ENCODE data around the gene LPP. TPM values are rescaled to one million over a fixed set of nuclear protein-coding genes. Genes with fewer than 3 reads are reported as not detected.

Gene LPP
- total and polyA plus RNA-seq, 4 donors, result 7.2 to 50.3 (median 26.4) TPM

GRCh38 chr3:188520466-188520865 lies 366.5 kb downstream of the LPP start:
- H3K4me3 ChIP-seq (ENCODE audit: low read depth, low read length), result no peak overlapping the region
- H3K9me3 ChIP-seq (ENCODE audit: control insufficient read depth, insufficient read depth, low read length), result no peaks in the 10 kb centered on the region
- H3K4me1 ChIP-seq (ENCODE audit: control insufficient read depth, insufficient read depth, low read length), result no peaks in the 10 kb centered on the region
- no peaks in the 10 kb centered on the region for H3K27me3 ChIP-seq (ENCODE audit: control insufficient read depth, insufficient read depth, low read length)
- H3K27ac ChIP-seq (ENCODE audit: low read depth, low read length), result no peak overlapping the region
- WGBS (ENCODE audit: insufficient coverage), result no CpG with 5 or more reads among the region's 4 CpGs
- H3K36me3 ChIP-seq (ENCODE audit: control insufficient read depth, insufficient read depth, low read length), result no peaks in the 10 kb centered on the region
- no peak for DNase-seq (ENCODE audit: low read depth in 4 of 6, low spot score in 6 of 6)

- DNase-seq (ENCODE audit: low read depth in 4 of 6, low spot score in 6 of 6), result no peak
- no peaks in the 10 kb centered on the region for H3K4me1 ChIP-seq (ENCODE audit: control insufficient read depth, insufficient read depth, low read length)
- H3K36me3 ChIP-seq (ENCODE audit: control insufficient read depth, insufficient read depth, low read length), result no peaks in the 10 kb centered on the region
- H3K4me3 ChIP-seq (ENCODE audit: low read depth, low read length), result no peak overlapping the region
- no peaks in the 10 kb centered on the region for H3K27me3 ChIP-seq (ENCODE audit: control insufficient read depth, insufficient read depth, low read length)
- no peak overlapping the region for H3K27ac ChIP-seq (ENCODE audit: low read depth, low read length)
- no peaks in the 10 kb centered on the region for H3K9me3 ChIP-seq (ENCODE audit: control insufficient read depth, insufficient read depth, low read length)
- WGBS (ENCODE audit: insufficient coverage), result 83% methylated on average over 2 of the region's 3 CpGs
Measured at GRCh38 chr3:188522115-188522514, 368.2 kb downstream of the LPP start.

GRCh38 chr3:188523291-188523690 lies 369.3 kb downstream of the LPP start:
- no peak for DNase-seq (ENCODE audit: low read depth in 4 of 6, low spot score in 6 of 6)
- no peak overlapping the region for H3K4me3 ChIP-seq (ENCODE audit: low read depth, low read length)
- no peaks in the 10 kb centered on the region for H3K36me3 ChIP-seq (ENCODE audit: control insufficient read depth, insufficient read depth, low read length)
- H3K4me1 ChIP-seq (ENCODE audit: control insufficient read depth, insufficient read depth, low read length), result no peaks in the 10 kb centered on the region
- no peak overlapping the region for H3K27ac ChIP-seq (ENCODE audit: low read depth, low read length)
- H3K27me3 ChIP-seq (ENCODE audit: control insufficient read depth, insufficient read depth, low read length), result no peaks in the 10 kb centered on the region
- no CpG with 5 or more reads among the region's 5 CpGs for WGBS (ENCODE audit: insufficient coverage)
- H3K9me3 ChIP-seq (ENCODE audit: control insufficient read depth, insufficient read depth, low read length), result no peaks in the 10 kb centered on the region

- H3K27me3 ChIP-seq (ENCODE audit: control insufficient read depth, insufficient read depth, low read length), result no peaks in the 10 kb centered on the region
- WGBS (ENCODE audit: insufficient coverage), result 0% methylated on average over 1 of the region's 3 CpGs
- no peaks in the 10 kb centered on the region for H3K36me3 ChIP-seq (ENCODE audit: control insufficient read depth, insufficient read depth, low read length)
- no peak for DNase-seq (ENCODE audit: low read depth in 4 of 6, low spot score in 6 of 6)
- no peaks in the 10 kb centered on the region for H3K4me1 ChIP-seq (ENCODE audit: control insufficient read depth, insufficient read depth, low read length)
- no peak overlapping the region for H3K4me3 ChIP-seq (ENCODE audit: low read depth, low read length)
- H3K27ac ChIP-seq (ENCODE audit: low read depth, low read length), result no peak overlapping the region
- H3K9me3 ChIP-seq (ENCODE audit: control insufficient read depth, insufficient read depth, low read length), result no peaks in the 10 kb centered on the region
Measured at GRCh38 chr3:188524052-188524451, 370.1 kb downstream of the LPP start.

- Histone ChIP-seq H3K9me3 (ENCODE audit: control insufficient read depth, insufficient read depth, low read length) (no peaks in the 10 kb centered on the region), H3K27ac (ENCODE audit: low read depth, low read length) (no peak overlapping the region), H3K36me3 (ENCODE audit: control insufficient read depth, insufficient read depth, low read length) (no peaks in the 10 kb centered on the region), H3K4me3 (ENCODE audit: low read depth, low read length) (no peak overlapping the region), H3K27me3 (ENCODE audit: control insufficient read depth, insufficient read depth, low read length) (no peaks in the 10 kb centered on the region), H3K4me1 (ENCODE audit: control insufficient read depth, insufficient read depth, low read length) (no peaks in the 10 kb centered on the region)
- WGBS (ENCODE audit: insufficient coverage), result 85% methylated on average over 5 of the region's 5 CpGs
- DNase-seq (ENCODE audit: low read depth in 4 of 6, low spot score in 6 of 6), result no peak
Measured at GRCh38 chr3:188526057-188526456, 372.1 kb downstream of the LPP start.

- 100% methylated on average over 1 of the region's 2 CpGs for WGBS (ENCODE audit: insufficient coverage)
- Histone ChIP-seq H3K27me3 (ENCODE audit: control insufficient read depth, insufficient read depth, low read length) (no peaks in the 10 kb centered on the region), H3K4me1 (ENCODE audit: control insufficient read depth, insufficient read depth, low read length) (no peaks in the 10 kb centered on the region), H3K36me3 (ENCODE audit: control insufficient read depth, insufficient read depth, low read length) (no peaks in the 10 kb centered on the region), H3K9me3 (ENCODE audit: control insufficient read depth, insufficient read depth, low read length) (no peaks in the 10 kb centered on the region), H3K27ac (ENCODE audit: low read depth, low read length) (no peak overlapping the region), H3K4me3 (ENCODE audit: low read depth, low read length) (no peak overlapping the region)
- DNase-seq (ENCODE audit: low read depth in 4 of 6, low spot score in 6 of 6), result no peak
Measured at GRCh38 chr3:188527389-188527788, 373.4 kb downstream of the LPP start.

GRCh38 chr3:188528396-188528795 lies 374.4 kb downstream of the LPP start:
- 80% methylated on average over 1 of the region's 3 CpGs for WGBS (ENCODE audit: insufficient coverage)
- DNase-seq (ENCODE audit: low read depth in 4 of 6, low spot score in 6 of 6), result no peak
- H3K27ac ChIP-seq (ENCODE audit: low read depth, low read length), result no peak overlapping the region
- H3K9me3 ChIP-seq (ENCODE audit: control insufficient read depth, insufficient read depth, low read length), result no peaks in the 10 kb centered on the region
- H3K36me3 ChIP-seq (ENCODE audit: control insufficient read depth, insufficient read depth, low read length), result no peaks in the 10 kb centered on the region
- no peak overlapping the region for H3K4me3 ChIP-seq (ENCODE audit: low read depth, low read length)
- H3K27me3 ChIP-seq (ENCODE audit: control insufficient read depth, insufficient read depth, low read length), result no peaks in the 10 kb centered on the region
- H3K4me1 ChIP-seq (ENCODE audit: control insufficient read depth, insufficient read depth, low read length), result no peaks in the 10 kb centered on the region

GRCh38 chr3:188529228-188529627 lies 375.3 kb downstream of the LPP start:
- WGBS (ENCODE audit: insufficient coverage), result no CpG with 5 or more reads among the region's 3 CpGs
- no peaks in the 10 kb centered on the region for H3K27me3 ChIP-seq (ENCODE audit: control insufficient read depth, insufficient read depth, low read length)
- H3K27ac ChIP-seq (ENCODE audit: low read depth, low read length), result no peak overlapping the region
- H3K4me1 ChIP-seq (ENCODE audit: control insufficient read depth, insufficient read depth, low read length), result no peaks in the 10 kb centered on the region
- no peaks in the 10 kb centered on the region for H3K9me3 ChIP-seq (ENCODE audit: control insufficient read depth, insufficient read depth, low read length)
- H3K4me3 ChIP-seq (ENCODE audit: low read depth, low read length), result no peak overlapping the region
- DNase-seq (ENCODE audit: low read depth in 4 of 6, low spot score in 6 of 6), result no peak
- H3K36me3 ChIP-seq (ENCODE audit: control insufficient read depth, insufficient read depth, low read length), result no peaks in the 10 kb centered on the region

GRCh38 chr3:188530226-188530625 lies 376.3 kb downstream of the LPP start:
- WGBS (ENCODE audit: insufficient coverage), result no CpG with 5 or more reads among the region's 2 CpGs
- Histone ChIP-seq H3K4me1 (ENCODE audit: control insufficient read depth, insufficient read depth, low read length) (no peaks in the 10 kb centered on the region), H3K27me3 (ENCODE audit: control insufficient read depth, insufficient read depth, low read length) (no peaks in the 10 kb centered on the region), H3K36me3 (ENCODE audit: control insufficient read depth, insufficient read depth, low read length) (no peaks in the 10 kb centered on the region), H3K4me3 (ENCODE audit: low read depth, low read length) (no peak overlapping the region), H3K9me3 (ENCODE audit: control insufficient read depth, insufficient read depth, low read length) (no peaks in the 10 kb centered on the region), H3K27ac (ENCODE audit: low read depth, low read length) (no peak overlapping the region)
- no peak for DNase-seq (ENCODE audit: low read depth in 4 of 6, low spot score in 6 of 6)

GRCh38 chr3:188531210-188531609 lies 377.3 kb downstream of the LPP start:
- no peaks in the 10 kb centered on the region for H3K9me3 ChIP-seq (ENCODE audit: control insufficient read depth, insufficient read depth, low read length)
- DNase-seq (ENCODE audit: low read depth in 4 of 6, low spot score in 6 of 6), result no peak
- H3K27ac ChIP-seq (ENCODE audit: low read depth, low read length), result no peak overlapping the region

More at GRCh38 chr3:188531210-188531609, 377.3 kb downstream of the LPP start:
- H3K4me1 ChIP-seq (ENCODE audit: control insufficient read depth, insufficient read depth, low read length), result no peaks in the 10 kb centered on the region
- no peak overlapping the region for H3K4me3 ChIP-seq (ENCODE audit: low read depth, low read length)
- H3K36me3 ChIP-seq (ENCODE audit: control insufficient read depth, insufficient read depth, low read length), result no peaks in the 10 kb centered on the region
- no peaks in the 10 kb centered on the region for H3K27me3 ChIP-seq (ENCODE audit: control insufficient read depth, insufficient read depth, low read length)
